Stromal cell of bone marrow (primary cell): ENCODE measurements around the gene CRACR2B.

ENCODE experiments used
- DNase-seq: peaks from one replicate; pipeline ENCODE4 v3.0.0-alpha.2; 2012; ENCODE audit warnings: low read depth

CRACR2B gene

DNA sequence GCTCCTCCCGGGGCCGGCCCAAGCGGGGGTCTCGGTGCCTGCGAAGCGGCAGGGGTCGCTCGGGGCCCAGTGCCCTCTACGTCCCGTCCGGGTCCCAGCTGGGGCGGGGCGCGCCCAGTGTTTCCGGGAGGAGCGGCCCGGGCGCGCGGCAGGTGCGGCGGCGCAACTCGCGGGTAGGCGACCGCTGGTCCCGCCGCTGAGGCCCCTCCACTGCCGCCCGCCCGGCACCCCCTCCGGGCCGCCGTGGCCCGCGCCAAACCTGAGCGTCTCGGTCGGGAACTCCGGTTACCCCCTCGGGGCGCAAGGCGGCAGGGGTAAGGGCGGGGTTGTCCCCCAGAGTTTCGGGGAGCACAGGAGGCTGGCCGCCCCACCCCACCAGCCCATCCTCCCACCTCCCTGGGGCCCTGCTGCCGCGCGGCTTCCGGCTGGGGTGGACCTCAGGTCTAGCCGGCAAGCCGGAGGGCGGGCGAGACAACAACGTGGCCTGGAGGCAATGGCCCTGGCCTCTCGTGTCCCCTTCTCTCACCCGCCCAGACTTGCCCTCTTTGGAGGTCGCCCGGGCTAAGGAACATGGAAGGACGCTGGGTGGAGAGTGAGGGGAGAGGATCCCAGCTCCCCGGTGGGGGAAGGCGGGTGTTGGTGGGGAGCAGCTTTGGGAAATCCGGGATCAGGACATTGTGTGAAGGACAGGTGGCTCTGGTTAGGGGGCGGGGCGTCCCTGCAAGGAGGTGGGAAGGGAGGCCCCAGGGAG is 398 bp upstream of the CRACR2B start:
- DNase-seq, result no peak

DNA sequence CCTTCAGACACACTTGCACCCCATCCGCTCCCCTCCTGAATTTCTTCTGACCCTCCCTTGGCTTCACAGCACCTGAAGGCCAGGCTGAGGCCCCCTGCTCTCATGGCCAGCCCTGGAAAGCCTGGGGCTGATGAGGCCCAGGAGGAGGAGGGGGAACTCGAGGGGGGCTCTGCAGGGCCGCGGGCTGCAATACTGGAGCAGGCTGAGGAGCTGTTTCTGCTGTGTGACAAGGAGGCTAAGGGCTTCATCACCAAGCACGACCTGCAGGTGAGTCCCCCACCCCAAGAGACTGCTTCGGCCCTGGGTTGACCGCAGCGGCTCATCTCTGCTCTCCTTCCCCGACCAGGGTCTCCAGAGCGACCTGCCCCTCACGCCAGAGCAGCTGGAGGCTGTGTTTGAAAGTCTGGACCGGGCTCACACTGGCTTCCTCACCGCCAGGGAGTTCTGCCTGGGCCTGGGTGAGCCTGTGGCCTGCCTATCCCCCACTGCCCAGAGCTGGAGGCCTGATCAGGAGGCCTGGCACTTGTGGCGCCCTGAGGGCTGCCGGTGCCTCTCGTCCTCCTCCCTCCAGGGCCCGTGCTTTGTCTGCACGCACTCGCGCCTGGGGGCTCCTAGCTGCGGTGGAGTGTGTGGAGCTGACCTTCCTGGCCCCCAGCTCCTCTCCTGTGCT is 922 bp downstream of the CRACR2B start:
- no peak for DNase-seq

DNA sequence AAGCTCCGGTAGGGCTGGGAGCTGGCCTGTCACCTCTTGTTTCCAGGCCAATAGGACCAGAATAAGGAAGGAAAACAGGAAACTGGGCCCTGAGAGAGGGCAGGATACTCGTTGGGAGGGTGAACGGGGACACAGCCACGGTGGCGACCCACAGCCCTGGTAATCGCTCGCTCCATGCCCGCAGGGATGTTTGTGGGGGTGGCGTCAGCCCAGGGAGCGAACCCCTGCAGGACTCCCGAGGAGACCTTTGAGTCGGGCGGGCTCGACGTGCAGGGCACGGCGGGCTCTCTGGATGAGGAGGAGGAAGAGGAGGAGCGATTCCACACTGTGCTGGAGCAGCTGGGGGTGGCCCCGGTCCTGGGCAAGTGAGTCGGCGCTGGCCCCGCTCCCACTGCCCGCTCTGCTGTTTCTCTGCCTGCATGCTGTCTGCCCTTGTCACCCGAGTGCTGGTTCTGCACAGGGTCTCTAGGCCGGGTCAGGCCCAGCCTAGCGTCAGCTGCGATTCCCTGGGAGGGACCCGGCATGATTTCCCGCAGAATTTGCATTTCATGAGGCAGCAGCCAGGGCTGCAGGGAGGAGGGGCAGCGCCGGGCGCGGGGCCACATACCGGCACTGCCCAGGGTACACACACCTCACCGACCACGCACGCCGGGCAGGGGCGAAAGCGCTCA is 1.6 kb downstream of the CRACR2B start:
- DNase-seq, result no peak

DNA sequence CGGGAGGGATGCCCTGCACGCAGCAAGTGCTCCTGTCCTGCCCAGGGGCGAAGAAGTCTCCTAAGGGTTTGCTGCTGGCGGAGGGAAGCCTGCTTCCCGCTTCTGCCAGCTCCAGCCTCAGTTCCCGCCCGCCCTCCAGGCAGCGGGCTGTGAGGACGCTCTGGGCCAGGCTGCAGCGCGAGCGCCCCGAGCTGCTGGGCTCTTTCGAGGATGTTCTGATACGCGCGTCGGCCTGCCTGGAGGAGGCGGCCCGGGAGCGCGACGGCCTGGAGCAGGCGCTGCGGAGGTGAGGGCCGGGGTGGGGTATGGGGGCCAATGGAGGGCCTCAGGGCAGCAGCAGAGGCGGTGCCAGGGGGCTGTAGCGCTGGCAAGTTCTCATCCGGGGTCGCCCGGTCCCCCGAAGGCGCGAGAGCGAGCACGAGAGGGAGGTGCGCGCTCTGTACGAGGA is 2.2 kb downstream of the CRACR2B start:
- DNase-seq, result no peak

DNA sequence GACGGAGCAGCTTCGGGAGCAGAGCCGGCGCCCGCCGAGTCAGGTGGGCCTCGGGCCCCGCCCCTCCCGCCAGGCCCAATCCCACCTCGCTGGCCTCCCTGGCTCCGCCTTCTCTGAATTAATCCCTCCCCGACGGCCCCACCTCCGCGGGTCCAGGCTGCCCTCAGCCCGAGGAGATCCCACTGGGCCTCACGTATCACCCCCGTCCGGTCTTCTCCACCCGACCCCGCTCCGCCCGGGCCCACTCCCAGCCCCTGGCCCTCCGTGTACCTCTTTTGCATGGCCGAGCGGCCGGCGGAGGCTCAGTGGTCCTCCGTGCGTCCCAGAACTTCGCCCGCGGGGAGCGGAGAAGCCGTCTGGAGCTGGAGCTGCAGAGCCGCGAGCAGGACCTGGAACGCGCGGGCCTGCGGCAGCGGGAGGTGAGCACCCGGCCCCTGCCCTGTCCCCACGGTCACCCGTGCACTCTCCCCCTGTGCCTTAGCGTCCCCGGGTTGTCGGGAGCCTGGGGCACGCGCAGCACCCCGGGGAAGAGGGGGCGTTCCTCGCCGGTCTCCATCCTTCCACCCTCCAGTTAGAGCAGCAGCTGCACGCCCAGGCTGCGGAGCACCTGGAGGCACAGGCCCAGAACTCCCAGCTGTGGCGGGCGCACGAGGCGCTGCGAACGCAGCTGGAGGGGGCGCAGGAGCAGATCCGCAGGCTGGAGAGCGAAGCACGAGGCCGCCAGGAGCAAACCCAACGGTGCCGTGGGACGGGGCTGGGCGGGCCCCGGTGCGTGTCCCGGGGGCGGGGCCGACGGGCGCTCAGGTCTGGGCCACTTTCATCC is 2.8 kb downstream of the CRACR2B start:
- DNase-seq, result no peak

DNA sequence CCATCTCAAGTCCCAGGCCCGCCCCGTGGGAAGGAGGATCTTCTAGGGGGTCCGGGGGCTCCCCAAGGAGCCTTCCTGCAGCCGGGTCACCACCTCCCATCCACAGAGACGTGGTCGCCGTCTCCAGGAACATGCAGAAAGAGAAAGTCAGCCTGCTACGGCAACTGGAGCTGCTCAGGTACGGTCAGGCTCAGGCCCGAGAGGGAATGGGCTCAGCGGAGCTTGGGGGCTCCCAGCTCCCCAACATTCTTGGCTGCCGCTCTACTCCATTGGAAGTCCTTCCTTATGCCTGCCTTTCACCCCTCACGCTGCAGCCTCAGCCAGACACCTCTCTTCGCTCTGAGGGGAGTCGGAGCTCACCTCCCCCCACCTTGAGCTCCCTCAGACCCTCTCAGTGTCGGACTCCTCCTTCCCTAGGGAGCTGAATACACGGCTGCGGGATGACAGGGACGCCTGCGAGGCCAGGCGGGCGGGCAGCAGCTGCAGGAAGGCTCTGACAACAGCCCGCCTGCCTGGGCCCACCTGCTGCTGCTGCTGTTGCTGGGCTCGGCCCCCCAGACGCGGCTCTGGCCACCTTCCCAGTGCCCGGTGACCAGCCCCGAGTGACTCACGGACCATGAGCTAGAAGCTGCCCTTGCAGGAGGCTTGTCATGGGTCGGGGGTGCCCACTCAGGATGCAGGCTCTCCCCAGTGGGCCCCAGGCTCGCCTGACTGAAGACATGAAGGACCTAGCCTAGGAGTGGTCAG is 3.6 kb downstream of the CRACR2B start:
- DNase-seq, result no peak

DNA sequence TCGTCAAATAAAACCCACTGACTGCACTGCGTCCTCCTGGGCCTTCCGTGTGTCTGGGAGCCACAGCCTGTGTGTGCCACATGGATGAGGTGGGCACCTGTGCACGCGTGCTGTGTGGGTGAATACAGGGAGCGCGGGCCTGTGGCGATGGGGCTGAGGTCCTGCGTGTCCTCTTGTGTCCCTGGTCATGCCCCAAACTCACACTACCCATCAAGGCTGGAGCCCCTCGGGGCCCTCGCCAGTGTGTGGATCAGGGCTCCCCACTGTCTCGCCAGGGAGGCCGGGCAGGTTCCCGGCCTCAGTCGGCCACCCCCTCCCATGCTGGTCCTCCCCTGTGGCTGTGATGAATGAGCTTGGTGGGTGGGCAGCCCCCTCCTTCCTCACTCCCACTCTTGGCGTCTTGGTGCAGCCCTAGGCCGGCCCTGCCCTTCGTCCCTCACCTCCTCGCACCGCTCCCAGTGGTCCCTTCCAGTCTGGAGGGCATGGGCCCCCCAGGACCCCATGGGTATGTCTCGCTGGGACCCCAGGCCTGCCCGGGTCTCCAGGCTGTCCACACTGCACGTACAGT is 4.3 kb downstream of the CRACR2B start:
- no peak for DNase-seq

DNA sequence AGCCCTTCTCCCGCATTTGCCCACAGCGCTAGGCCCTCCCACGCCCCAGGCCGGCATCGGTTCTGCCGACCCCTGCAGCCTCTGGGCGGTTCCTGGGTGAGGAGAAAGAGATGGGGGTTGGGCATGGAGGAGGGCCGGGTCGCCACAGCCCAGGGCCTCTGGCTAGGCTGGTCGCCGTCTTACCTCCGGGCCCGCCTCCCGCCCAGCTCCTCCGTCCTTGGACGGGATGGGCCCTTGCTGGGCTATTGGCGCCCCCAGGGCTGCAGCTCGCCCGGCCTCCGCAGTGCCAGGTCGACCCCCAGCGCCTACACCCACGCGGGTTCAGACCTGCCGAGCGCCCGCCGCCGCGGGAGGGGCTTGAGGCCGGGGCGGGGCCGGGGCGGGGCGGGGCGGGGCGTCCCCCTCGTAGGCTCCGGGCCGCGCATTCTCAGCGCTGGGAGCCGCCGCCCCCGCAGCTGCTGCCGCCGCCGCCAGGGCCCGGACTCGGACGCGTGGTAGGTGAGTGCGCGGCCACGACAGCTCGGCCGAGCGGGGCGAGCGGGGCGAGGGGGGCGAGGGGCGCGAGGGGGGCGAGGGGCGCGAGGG is 4.9 kb downstream of the CRACR2B start, which contains the start of gene CD151:
Gene CD151 (plus strand): TSS at position 424 of the 585 bp plus-strand sequence. CDS start 3,118 bp downstream, outside the sequence.
- DNase-seq, result no peak

DNA sequence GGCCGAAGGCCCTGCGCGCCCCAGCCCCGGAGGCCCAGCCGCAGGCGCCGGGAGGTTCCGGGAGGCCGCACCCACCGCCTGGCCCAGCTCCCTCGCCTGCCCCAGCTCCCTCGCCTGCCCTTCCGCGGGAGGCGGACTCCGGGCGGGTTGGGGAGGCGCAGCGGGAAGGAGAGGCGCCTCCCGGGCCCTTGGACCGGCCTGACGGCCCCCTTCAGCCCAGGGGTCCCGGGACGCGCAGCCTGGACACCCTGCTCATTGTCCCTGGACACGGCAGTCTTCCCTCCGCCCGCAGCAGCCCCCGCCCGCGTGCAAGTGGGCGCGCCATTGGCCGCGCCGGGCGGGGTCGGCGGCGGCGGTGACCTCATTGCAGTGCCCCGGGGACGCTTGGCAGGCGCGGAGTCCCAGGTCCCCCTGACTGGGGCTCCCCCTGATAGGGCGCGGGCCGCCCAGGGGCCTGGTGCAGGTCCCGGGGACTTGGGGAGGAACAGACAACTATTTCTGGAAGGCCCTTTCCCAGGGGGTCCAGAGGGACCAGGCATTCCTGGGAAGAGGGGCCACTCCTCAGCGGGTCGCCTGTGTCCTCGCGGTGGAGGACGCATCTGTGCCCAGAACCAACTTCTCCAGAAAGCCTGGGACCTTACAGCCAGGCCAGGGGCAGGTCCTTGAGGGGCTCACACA is 5.5 kb downstream of the CRACR2B start:
- no peak for DNase-seq

DNA sequence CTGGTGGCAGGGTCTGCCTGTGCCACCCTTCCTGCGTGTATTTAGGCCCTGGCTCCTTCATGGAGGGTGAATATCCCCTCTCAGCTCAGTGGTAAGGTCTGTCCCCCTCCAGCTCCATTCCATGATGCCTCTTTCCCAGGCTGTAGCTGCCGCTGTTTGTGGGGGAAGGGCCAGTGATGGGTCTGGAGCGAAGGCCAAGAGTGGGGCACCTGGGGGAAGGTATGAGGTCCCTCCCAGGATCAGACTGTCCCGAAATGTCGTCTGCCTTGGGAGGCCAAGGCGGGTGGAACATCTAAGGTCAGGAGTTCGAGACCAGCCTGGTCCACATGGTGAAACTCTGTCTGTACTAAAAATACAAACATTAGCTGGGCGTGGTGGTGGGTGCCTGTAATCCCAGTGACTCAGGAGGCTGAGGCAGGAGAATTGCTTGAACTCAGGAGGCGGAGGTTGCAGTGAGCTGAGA is 6.2 kb downstream of the CRACR2B start:
- no peak for DNase-seq

DNA sequence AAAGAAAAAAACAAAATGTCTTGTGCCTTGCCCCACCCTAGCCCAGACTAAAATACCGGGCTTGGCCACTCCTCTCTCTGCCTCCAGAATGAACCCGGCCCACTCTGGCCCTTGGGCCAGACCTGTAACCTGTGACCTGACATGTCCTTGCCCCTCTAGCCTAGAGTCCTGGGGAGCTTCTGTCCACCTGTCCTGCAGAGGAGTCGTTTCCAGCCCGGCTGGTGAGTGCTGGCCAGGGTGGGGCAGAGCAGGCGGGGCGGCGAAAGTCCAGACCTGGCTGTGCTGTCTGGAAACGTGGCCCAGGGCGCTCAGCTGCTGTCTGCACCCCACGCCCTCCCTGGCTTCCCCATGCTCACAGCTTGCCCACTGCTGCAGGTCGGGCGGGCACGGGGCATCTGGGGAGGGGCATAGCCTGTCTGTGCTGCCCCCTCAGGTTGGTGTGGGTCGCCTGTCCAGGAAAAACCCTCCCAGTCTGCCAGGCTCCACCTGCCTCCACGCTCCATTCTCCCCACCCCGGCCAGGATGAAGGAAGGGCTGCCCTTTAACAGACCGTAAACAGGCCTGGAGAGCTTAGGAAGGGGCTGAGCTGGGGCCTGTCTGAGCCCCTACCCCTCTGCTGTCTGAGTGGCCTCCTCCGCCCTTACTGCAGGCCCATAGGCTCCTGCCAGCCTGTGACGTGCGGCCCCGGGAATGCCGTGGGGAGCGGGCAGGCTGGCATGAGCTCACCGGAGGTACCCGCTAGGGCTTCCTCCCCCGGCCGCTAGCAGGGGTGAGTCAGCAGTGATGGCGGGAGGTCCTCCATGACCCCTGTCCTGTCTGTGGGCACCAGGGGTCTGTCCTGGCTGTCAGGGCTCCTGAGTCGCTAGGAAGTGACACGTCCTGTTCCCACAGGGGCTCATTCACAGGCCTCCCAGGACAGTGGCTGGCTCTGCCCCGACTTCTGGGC is 6.9 kb downstream of the CRACR2B start:
- no peak for DNase-seq

DNA sequence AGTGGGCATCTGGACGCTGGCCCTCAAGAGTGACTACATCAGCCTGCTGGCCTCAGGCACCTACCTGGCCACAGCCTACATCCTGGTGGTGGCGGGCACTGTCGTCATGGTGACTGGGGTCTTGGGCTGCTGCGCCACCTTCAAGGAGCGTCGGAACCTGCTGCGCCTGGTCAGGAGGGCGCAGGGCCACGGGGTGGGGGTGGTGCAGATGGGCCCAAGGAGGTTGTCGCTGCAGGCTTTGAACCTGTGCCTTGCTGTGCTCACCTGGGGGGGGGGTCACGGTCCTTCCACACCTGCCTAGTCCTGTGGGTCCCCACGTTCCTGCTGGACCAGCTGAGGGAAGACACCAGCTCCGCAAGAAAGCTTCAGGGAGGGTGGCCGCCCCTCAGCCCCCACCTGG is 8.6 kb downstream of the CRACR2B start:
- DNase-seq, result no peak

DNA sequence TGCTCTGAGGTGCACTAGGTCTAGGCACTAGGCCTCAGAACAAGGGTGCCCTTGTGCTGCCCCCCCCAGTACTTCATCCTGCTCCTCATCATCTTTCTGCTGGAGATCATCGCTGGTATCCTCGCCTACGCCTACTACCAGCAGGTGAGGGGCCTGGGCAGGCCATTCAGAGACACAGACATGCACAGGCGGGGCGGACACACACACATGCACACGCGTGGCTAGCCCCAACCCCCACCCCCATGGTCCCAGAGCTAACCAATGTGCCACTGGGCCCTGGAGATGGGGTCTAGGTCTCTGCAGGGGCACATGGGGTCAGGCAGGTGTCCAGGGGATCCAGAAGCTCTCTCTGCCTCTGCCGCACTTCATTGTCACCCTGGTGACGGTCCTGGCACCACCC is 9.0 kb downstream of the CRACR2B start:
- no peak for DNase-seq

DNA sequence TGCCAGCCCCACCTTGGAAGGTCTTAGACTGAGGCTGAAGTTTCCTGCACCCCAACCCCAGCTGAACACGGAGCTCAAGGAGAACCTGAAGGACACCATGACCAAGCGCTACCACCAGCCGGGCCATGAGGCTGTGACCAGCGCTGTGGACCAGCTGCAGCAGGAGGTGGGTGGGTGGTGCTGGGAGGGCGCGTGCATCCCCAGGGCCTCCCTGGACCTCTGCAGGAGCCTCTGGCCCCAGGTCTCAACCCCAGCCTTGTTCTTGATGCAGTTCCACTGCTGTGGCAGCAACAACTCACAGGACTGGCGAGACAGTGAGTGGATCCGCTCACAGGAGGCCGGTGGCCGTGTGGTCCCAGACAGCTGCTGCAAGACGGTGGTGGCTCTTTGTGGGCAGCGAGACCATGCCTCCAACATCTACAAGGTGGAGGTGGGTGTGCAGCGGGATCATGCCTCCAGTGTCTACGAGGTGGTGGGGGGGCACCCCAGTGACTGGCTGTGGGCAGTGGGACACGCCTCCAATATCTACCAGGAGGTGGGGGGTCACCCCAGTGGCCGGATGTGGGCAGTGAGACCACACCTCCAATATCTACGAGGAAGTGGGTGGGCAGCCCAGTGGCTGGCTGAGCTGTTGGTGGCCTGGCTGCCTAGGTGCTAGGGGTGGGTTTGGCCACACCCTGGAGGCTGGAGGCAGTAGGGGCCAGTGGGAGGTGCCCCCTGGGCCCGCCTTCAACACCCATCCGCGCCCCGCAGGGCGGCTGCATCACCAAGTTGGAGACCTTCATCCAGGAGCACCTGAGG is 9.7 kb downstream of the CRACR2B start:
- DNase-seq, result no peak

DNA sequence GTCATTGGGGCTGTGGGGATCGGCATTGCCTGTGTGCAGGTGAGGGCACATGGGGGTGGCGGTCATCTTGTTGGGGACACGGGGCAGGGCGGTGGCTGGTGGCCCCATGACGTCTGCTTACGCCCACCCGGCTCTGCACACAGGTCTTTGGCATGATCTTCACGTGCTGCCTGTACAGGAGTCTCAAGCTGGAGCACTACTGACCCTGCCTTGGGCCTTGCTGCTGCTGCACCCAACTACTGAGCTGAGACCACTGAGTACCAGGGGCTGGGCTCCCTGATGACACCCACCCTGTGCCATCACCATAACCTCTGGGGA is 10.2 kb downstream of the CRACR2B start:
- DNase-seq, result no peak

DNA sequence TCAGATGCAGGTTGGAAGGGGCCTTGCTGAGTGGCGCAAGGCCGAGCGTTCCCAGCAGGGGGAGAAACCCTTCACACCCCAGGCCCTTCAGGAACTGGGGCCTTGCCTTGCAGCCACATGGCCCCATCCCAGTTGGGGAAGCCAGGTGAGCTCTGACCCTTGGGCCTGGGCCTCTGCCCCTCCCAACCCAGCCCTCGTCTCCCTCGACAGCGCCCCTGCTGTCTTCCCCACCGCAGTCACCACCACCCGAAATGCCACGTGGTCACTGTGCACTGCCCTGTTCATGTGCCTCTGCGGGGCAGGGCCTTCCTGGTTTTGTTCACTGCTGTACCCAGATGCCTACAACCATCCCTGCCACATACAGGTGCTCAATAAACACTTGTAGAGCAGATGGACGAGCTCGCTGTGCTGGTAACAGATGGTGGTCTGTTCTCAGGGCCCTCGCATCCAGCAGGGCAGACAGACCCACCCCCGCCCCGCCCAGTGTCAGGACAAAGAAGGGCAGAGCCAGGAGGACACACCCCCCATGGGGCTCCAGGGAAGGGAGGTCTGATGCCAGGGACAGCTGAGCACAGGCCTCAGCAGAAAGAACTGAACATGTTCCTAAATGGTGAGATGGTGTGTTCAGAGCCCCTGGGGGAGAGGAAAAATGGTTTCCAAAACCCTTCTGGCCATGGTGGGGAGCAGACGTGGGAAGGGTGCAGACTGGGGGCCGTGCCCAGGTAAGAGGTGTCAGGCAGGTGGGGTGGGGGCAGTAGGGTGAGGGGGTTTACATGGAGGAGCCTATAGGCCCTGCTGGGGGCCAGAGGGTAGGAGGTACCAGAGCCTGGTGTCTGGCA is 10.9 kb downstream of the CRACR2B start:
- no peak for DNase-seq

DNA sequence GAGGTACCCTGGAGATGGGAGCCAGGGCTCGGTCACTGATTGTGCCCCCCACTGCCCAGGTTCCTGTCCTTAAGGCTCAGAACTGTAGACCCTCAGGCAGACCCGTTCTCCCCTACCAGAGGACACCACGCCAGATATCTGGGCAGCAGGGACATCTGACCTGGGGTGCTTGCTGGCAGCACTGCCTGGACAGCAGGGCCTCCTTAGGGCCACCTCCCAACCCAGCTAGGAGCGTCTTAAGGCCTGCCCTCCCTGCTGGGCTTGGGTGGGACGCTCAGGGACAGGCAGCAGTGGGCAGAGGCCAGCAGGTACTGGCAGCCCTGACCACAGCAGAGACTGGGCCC is 11.5 kb downstream of the CRACR2B start:
- DNase-seq, result no peak
